GM08714 (cell line): Measurements from ENCODE around the gene S100Z.
"Not testable (repeated sequence)": the region's sequence is repeated elsewhere in the genome, so short reads cannot be mapped to it uniquely, and the experiment has no call there.

Experiments
- H3K4me3 ChIP-seq: fragments of 200-500 bp; sonication (Bioruptor generic); 2 replicates; pipeline ENCODE4 v1.5.1; 2014; ENCODE audit warnings: mild to moderate bottlenecking, low read length, inconsistent platforms
- ZNF274 ChIP-seq: IDR thresholded peaks from 2 replicates; pipeline ENCODE4 v1.6.1; 2012; ENCODE audit warnings: mild to moderate bottlenecking, low read depth, low read length

S100Z gene

GRCh38 chr5:76888733-76889300 is 39.0 kb downstream of the S100Z start:
- no peak for TF ChIP-seq ZNF274
- no peak overlapping the region for H3K4me3 ChIP-seq

- H3K4me3 ChIP-seq = no peak overlapping the region
- no peak for TF ChIP-seq ZNF274
Observed at GRCh38 chr5:76893294-76893693, 43.5 kb downstream of the S100Z start.

- H3K4me3 ChIP-seq = no peak overlapping the region
- no peak for TF ChIP-seq ZNF274
Observed at GRCh38 chr5:76896196-76896595, 46.4 kb downstream of the S100Z start.

DNA sequence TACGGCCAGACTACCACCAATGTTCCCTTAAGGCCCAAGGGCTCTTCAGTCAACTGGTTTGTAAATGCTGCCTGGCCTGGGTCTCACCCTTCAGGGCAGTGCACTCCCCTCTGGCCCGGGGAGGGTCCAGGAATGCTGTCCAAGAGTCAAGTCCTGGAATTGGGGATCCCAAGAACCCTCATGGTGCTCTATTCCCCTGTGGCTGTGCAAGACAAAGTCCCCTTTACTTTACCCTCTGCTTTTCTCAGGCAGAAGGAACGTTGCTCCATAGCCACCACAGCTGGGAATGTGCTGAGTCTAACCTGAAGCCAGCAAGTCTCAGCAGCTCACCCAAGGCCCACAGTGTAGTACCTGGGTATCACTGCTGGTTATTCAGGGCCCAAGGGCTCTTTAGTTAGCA is 51.7 kb downstream of the S100Z start:
- no peak overlapping the region for H3K4me3 ChIP-seq
- TF ChIP-seq ZNF274 = no peak

DNA sequence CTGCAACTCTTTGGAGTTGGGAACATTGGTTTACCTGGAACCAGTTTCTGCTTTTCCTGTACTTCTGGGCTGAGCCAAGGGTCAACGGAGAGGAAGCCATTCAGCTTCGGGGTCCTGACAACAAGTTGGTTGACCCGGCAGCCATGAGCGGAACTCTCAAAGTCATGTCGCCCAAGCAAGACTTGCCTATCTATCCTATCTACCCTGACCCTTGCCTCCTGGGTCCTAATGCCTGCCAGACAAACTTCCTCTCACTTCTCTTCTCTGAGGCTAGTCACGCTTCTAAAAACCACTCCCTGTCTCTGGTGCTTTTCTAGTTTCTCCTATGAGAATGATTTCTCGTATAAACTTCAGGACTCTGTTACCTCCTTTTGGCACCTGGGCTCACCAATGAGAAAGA is 58.4 kb downstream of the S100Z start:
- no peak for TF ChIP-seq ZNF274
- no peak overlapping the region for H3K4me3 ChIP-seq

DNA sequence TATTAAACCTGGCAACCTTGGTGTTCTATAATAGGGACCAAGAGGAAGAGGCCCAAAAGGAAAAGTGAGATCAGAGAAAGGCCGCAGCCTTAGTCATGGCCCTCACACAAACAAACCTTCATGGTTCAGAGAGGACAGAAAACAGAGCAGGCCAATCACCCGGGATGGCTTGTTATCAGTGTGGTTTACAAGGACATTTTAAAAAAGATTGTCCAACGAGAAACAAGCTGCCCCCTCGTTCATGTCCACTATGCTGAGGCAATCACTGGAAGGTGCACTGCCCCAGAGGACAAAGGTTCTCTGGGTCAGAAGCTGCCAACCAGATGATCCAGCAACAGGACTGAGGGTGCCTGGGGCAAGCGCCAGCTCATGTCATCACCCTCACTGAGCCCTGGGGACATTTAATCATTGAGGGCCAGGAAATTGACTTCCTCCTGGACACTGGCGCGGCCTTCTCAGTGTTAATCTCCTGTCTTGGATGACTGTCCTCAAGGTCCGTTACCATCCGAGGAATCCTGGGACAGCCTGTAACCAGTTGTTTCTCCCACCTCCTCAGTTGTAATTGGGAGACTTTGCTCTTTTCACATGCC is 60.6 kb downstream of the S100Z start:
- H3K4me3 ChIP-seq = not testable (repeated sequence)

DNA sequence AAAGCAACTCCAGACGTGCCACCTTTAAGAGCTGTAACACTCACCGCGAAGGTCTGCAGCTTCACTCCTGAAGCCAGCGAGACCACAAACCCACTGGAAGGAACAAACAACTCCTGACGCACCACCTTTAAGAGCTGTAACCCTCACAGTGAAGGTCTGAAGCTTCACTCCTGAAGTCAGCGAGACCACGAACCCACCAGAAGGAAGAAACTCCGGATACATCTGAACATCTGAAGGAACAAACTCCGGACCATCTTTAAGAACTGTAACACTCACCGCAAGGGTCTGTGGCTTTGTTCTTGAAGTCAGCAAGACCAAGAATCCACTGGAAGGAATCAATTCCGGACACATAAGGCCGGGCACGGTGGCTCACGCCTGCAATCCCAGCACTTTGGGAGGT is 64.9 kb downstream of the S100Z start:
- not testable (repeated sequence) for H3K4me3 ChIP-seq

DNA sequence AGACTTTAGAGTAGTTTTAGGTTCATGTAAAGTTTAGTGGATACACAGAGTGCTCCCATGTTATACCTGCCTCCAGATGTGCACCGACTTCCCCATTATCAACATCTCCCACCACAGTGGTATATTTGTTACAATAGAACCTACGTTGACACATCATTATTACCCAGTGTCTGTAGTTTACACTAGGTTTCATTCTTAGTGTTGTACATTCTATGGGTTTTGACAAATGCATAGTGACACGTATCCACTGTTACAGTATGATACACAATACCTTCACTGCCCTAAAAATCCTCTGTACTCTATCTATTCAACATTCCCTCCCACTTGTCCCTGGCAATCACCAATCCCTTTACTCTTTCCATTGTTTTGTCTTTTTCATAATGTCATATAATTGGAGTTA is 68.7 kb downstream of the S100Z start:
- no peak overlapping the region for H3K4me3 ChIP-seq
- no peak for TF ChIP-seq ZNF274

DNA sequence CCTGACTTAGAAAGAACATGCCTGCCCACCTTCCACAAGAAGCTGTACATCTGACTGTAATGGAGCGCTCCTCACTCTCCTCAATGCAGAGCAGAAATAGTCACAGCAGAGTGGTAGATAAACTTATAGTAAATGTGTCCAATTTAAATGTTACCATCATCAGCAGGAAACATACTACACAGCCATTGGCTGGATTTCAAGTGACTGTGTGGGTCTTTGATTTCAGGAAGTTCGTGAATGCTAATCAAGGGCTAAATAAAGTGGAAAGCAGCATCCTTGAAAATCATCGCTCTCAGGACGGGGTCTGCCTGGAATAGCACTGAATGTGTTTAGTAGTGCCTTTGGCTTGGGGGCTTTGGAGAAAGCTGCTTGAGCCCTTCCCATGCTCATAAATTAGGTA is 70.7 kb downstream of the S100Z start:
- no peak for TF ChIP-seq ZNF274
- H3K4me3 ChIP-seq = no peak overlapping the region

DNA sequence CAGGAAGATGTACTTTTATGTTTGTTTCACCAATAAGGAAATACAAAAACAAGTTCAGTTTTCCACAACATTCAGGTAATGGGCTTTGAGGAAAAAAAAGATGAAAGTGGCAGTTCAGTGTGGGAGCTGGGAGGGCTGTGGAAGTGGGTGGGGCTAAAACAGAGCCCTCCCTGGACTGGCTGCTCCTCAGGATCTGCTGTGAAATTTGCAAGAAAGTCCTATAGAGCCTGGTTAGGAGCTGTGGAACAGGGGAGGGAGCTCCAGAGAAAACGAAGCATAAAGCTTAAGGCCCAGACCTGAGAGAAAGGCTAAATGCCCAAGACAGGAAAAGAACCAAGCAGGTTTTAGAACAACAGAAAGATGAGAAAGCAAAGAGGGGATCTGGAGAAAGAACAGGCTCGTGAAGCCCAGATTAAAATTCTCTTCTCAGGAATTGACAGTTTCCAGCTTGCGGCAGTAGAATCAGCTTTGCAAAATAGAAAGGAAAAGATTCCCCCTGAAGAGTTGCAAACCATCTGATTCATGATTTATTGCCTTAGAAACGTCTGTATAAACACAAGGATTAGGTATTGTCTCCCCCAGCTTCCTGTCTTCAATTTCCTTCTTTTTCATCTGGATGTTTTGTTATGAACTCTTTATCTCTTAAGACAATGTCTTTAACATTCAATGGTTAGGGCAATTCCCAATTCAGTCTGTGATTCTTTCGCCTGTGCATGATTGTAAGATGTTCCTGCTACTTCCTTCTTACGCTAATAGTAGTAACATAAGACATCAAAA is 76.7 kb downstream of the S100Z start:
- no peak for TF ChIP-seq ZNF274
- no peak overlapping the region for H3K4me3 ChIP-seq

DNA sequence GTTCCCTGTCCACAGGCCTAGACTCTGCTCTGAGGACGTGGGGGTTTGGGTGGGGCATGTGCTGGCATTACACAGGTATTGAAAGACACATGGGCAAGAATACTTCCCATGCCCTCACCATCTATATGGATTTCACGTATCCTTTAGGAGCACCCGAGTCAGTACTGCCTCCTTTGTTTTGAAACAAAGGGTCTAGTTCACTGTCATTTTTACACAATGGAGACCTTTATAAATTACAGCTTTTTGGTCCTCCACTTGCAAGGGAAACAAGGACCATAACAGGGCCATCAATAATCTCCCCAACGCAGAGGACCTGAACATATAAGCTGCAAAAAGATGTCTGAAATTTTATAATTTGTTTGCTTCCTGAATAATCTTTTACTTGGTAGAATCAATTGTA is 78.1 kb downstream of the S100Z start:
- TF ChIP-seq ZNF274 = no peak
- no peak overlapping the region for H3K4me3 ChIP-seq

- TF ChIP-seq ZNF274 = no peak
- H3K4me3 ChIP-seq = no peak overlapping the region
Observed at GRCh38 chr5:76930083-76930482, 80.3 kb downstream of the S100Z start.

DNA sequence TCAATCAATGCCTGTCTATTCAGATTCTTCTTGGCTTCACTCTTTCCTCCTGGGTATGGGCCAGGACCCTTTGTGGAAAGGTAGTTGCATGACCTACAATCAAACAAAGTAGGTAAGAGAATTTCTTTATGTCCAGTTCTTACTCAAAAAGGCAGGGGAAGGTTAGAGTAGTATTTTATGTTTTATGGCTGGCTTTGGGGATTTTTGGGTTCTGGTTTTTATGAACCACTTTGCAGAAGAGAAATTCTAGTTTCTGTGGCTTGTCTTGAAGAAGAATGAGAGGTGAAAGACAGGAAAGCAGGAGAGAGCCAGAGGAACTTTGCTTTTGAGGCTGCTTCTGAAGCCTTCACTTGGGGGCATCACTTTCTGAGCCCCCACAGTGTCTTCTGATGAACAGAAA is 88.4 kb downstream of the S100Z start:
- no peak for TF ChIP-seq ZNF274

GRCh38 chr5:76941000-76941399 is 91.2 kb downstream of the S100Z start:
- TF ChIP-seq ZNF274 = no peak
- H3K4me3 ChIP-seq = no peak overlapping the region

More for the DNA sequence above, 88.4 kb downstream of the S100Z start:
- H3K4me3 ChIP-seq = no peak overlapping the region

DNA sequence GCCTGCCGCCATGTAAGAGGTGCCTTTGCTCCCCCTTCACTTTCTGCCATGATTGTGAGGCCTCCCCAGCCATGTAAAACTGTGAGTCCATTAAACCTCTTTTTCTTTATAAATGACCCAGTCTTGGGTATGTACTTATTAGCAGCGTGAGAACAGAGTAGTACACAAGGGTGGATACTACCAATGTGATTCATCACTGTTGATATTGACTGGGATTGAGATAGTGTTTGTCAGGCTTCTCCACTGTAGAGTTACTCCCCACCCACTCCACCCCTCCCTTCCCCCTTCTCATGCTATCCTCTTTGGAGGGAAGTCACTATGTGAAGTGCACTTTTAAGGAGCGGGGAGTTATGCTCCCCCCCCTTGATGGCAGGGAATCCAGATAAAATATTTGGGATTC is 91.6 kb downstream of the S100Z start:
- H3K4me3 ChIP-seq = no peak overlapping the region
- TF ChIP-seq ZNF274 = no peak
